Natural killer cell (primary cell): ENCODE measurements around the gene SRSF2. TPM values are rescaled to one million over a fixed set of nuclear protein-coding genes. Genes with fewer than 3 reads are reported as not detected.
A peak's percentile ranks its signal among the peaks of the same experiment; 100 is the strongest.

Source experiments
- ATAC-seq, 3 donors: fragments of 150-1000 bp in 2 of 3; fragments of 200-7000 bp in 1 of 3; cut with Tn5 transposase; 1 replicate in 1 of 3; 2 replicates in 2 of 3; pipeline ENCODE4 v1.10.0; 2021; ENCODE audit warnings: mild to moderate bottlenecking in 2 of 3, moderate library complexity in 2 of 3
- DNase-seq, 2 donors: peaks; one replicate each; pipeline versions ENCODE4 v3.0.0 to v3.0.0-alpha.2; 2013 to 2021; ENCODE audit warnings: mixed read lengths in 1 of 2
- H3K27ac ChIP-seq: one replicate; pipeline ENCODE4 v1.5.1; 2013; ENCODE audit warnings: mild to moderate bottlenecking, low read length
- H3K27me3 ChIP-seq: one replicate; pipeline ENCODE4 v1.6.1; 2013; ENCODE audit warnings: low read length; ENCODE audit not compliant: control insufficient read depth, insufficient read depth
- H3K36me3 ChIP-seq: one replicate; pipeline ENCODE4 v1.6.1; 2013; ENCODE audit warnings: low read length; ENCODE audit not compliant: control insufficient read depth, insufficient read depth
- H3K4me1 ChIP-seq: one replicate; pipeline ENCODE4 v1.6.1; 2013; ENCODE audit warnings: low read length; ENCODE audit not compliant: control insufficient read depth, insufficient read depth
- H3K4me3 ChIP-seq: one replicate; pipeline ENCODE4 v1.5.1; 2013; ENCODE audit warnings: low read length
- H3K9me3 ChIP-seq: one replicate; pipeline ENCODE4 v1.6.1; 2013; ENCODE audit warnings: low read length; ENCODE audit not compliant: control insufficient read depth, insufficient read depth
- H3K27ac Mint-ChIP-seq, 2 donors: one replicate each; pipeline ENCODE4 v1.8.0; 2022; ENCODE audit warnings: mild to moderate bottlenecking in 2 of 2, mixed read lengths in 2 of 2, moderate library complexity in 1 of 2
- H3K27me3 Mint-ChIP-seq, 2 donors: one replicate each; pipeline ENCODE4 v1.8.0; 2022; ENCODE audit warnings: low read depth in 2 of 2, mixed read lengths in 2 of 2
- H3K36me3 Mint-ChIP-seq: one replicate; pipeline ENCODE4 v1.8.0; 2022; ENCODE audit warnings: mixed read lengths
- H3K4me1 Mint-ChIP-seq, 2 donors: one replicate each; pipeline ENCODE4 v1.8.0; 2022; ENCODE audit warnings: mixed read lengths in 2 of 2
- H3K4me3 Mint-ChIP-seq: one replicate; pipeline ENCODE4 v1.8.0; 2022; ENCODE audit warnings: mild to moderate bottlenecking, moderate library complexity, mixed read lengths
- H3K9me3 Mint-ChIP-seq, 2 donors: one replicate each; pipeline ENCODE4 v1.8.0; 2022; ENCODE audit warnings: mixed read lengths in 2 of 2
- CTCF ChIP-seq: fragments of 200-600 bp; IDR thresholded peaks from one replicate; pipeline ENCODE4 v1.8.0; 2022; ENCODE audit warnings: antibody characterized with exemption
- WGBS: methylation state at CpG from one replicate; pipeline ENCODE4 v1.1.7; 2013; ENCODE audit warnings: missing lambda C conversion rate; ENCODE audit not compliant: insufficient coverage; 5-methylcytosine and 5-hydroxymethylcytosine counted together
- intact Hi-C: fragments of 100-400 bp; cut with micrococcal nuclease; formaldehyde crosslinking; loops from one replicate; pipeline ENCODE4 v1.14.2; 2022
- total RNA-seq, 4 donors: library from RNA; stranded (reverse); fragments of 120-200 nt in 1 of 4; gene quantifications; one replicate each; pipeline versions ENCODE4 v1.2.3 to v1.2.4, GENCODE V29; 2013 to 2022

SRSF2 gene
- total RNA-seq, 3 donors from 2014 or later (not counting 1 experiment from before 2014, with no cell fraction given): 402 to 548 (median 503) TPM

- H3K36me3 Mint-ChIP-seq: no peaks in the 10 kb centered on the region
- intact Hi-C loops: no loop called here
- H3K27me3 Mint-ChIP-seq: no peaks in the 10 kb centered on the region
- no peaks in the 10 kb centered on the region for H3K9me3 Mint-ChIP-seq
- WGBS: 97% methylated on average over 29 of the region's 29 CpGs
- H3K36me3 ChIP-seq: peaks cover 9% of the 10 kb centered on the region
- H3K27ac ChIP-seq: no peak overlapping the region
- peaks cover 23% of the 10 kb centered on the region for H3K4me1 ChIP-seq
- H3K4me1 Mint-ChIP-seq: peaks cover 0 to 48% of the 10 kb centered on the region in 2 donors
- ATAC-seq (no peak), DNase-seq (no peak)
- H3K4me3 Mint-ChIP-seq: peak overlapping the region; percentile 78
- peak overlapping the region; percentile 41 to 52 for H3K27ac Mint-ChIP-seq
- no peak overlapping the region for H3K4me3 ChIP-seq
- TF ChIP-seq CTCF: no peak
- no peaks in the 10 kb centered on the region for H3K9me3 ChIP-seq
- no peaks in the 10 kb centered on the region for H3K27me3 ChIP-seq
Measured at GRCh38 chr17:76709077-76709950, 27.8 kb downstream of the SRSF2 start.

GRCh38 chr17:76707985-76708807, 28.9 kb downstream of the SRSF2 start:
- no peak for DNase-seq
- intact Hi-C loops: no loop called here
- 95% methylated on average over 14 of the region's 14 CpGs for WGBS
- peak overlapping the region; percentile 78 for H3K4me3 Mint-ChIP-seq
- H3K27me3 Mint-ChIP-seq: no peaks in the 10 kb centered on the region
- Histone ChIP-seq H3K27me3 (no peaks in the 10 kb centered on the region), H3K27ac (no peak overlapping the region), H3K4me1 (peaks cover 23% of the 10 kb centered on the region), H3K4me3 (no peak overlapping the region), H3K36me3 (peaks cover 2% of the 10 kb centered on the region), H3K9me3 (no peaks in the 10 kb centered on the region)
- TF ChIP-seq CTCF: no peak
- no peaks in the 10 kb centered on the region for H3K9me3 Mint-ChIP-seq
- H3K27ac Mint-ChIP-seq: peak overlapping the region; percentile 41 to 63
- no peak for ATAC-seq
- peaks cover 0 to 38% of the 10 kb centered on the region in 2 donors for H3K4me1 Mint-ChIP-seq
- H3K36me3 Mint-ChIP-seq: no peaks in the 10 kb centered on the region

GRCh38 chr17:76706817-76707216, 30.3 kb downstream of the SRSF2 start:
- Mint-ChIP-seq H3K9me3 (no peaks in the 10 kb centered on the region), H3K4me3 (no peak overlapping the region), H3K4me1 (peaks cover 0 to 41% of the 10 kb centered on the region in 2 donors), H3K36me3 (no peaks in the 10 kb centered on the region), H3K27ac (no peak overlapping the region), H3K27me3 (no peaks in the 10 kb centered on the region)
- no peaks in the 10 kb centered on the region for H3K9me3 ChIP-seq
- H3K4me3 ChIP-seq: no peak overlapping the region
- no peak overlapping the region for H3K27ac ChIP-seq
- no peak for DNase-seq
- intact Hi-C loops: no loop called here
- ATAC-seq: no peak
- H3K27me3 ChIP-seq: no peaks in the 10 kb centered on the region
- TF ChIP-seq CTCF: no peak
- WGBS: 97% methylated on average over 3 of the region's 3 CpGs
- peaks cover 23% of the 10 kb centered on the region for H3K4me1 ChIP-seq
- H3K36me3 ChIP-seq: no peaks in the 10 kb centered on the region
